NCI-H446 treated with DMSO at 0.1 percent for 48 hours (cell line): ENCODE measurements around the gene ACTL7B.
"Not testable (repeated sequence)": the region's sequence is repeated elsewhere in the genome, so short reads cannot be mapped to it uniquely, and the experiment has no call there.

Experiments
- DNase-seq: peaks from one replicate; lab custom pipeline; 2025; lab: John Stamatoyannopoulos, UW

The ACTL7B gene

GRCh38 chr9:108869092-108869725 lies 13.4 kb upstream of the ACTL7B start:
- no peak for DNase-seq

- DNase-seq = no peak
These were observed 12.0 kb upstream of the ACTL7B start for GRCh38 chr9:108867829-108868228.

- DNase-seq = no peak
These were observed 11.3 kb upstream of the ACTL7B start for GRCh38 chr9:108867116-108867515.

- DNase-seq = no peak
These were observed 10.2 kb upstream of the ACTL7B start for GRCh38 chr9:108866001-108866420.

- no peak for DNase-seq
These were observed 9.3 kb upstream of the ACTL7B start for GRCh38 chr9:108865037-108865436.

- DNase-seq = no peak
These were observed 8.7 kb upstream of the ACTL7B start for GRCh38 chr9:108864446-108864845.

GRCh38 chr9:108863891-108864290 lies 8.1 kb upstream of the ACTL7B start:
- DNase-seq = no peak

- no peak for DNase-seq
These were observed 6.2 kb upstream of the ACTL7B start, which contains the start of gene ACTL7A for GRCh38 chr9:108861997-108862396. Gene ACTL7A (plus strand): TSS chr9:108862266. CDS start chr9:108862323, 57 bp downstream.

GRCh38 chr9:108861464-108861863 lies 5.7 kb upstream of the ACTL7B start:
- no peak for DNase-seq

- no peak for DNase-seq
These were observed 5.0 kb upstream of the ACTL7B start for GRCh38 chr9:108860764-108861163.

- no peak for DNase-seq
These were observed 4.6 kb upstream of the ACTL7B start for GRCh38 chr9:108860354-108860753.

GRCh38 chr9:108859459-108860114 lies 3.8 kb upstream of the ACTL7B start:
- DNase-seq = no peak

GRCh38 chr9:108857572-108857971 lies 1.8 kb upstream of the ACTL7B start:
- DNase-seq = no peak

- DNase-seq = no peak
These were observed 278 bp downstream of the ACTL7B start for GRCh38 chr9:108855529-108855886.

- no peak for DNase-seq
These were observed 901 bp downstream of the ACTL7B start for GRCh38 chr9:108854641-108855528.

GRCh38 chr9:108854094-108854493 lies 1.7 kb downstream of the ACTL7B start:
- no peak for DNase-seq

- no peak for DNase-seq
These were observed 3.7 kb downstream of the ACTL7B start for GRCh38 chr9:108852079-108852478.

- no peak for DNase-seq
These were observed 4.6 kb downstream of the ACTL7B start for GRCh38 chr9:108851138-108851537.

GRCh38 chr9:108850293-108850897 lies 5.4 kb downstream of the ACTL7B start:
- no peak for DNase-seq

GRCh38 chr9:108848296-108848695 lies 7.5 kb downstream of the ACTL7B start:
- not testable (repeated sequence) for DNase-seq

GRCh38 chr9:108845947-108846346 lies 9.8 kb downstream of the ACTL7B start:
- no peak for DNase-seq

GRCh38 chr9:108845507-108845906 lies 10.3 kb downstream of the ACTL7B start:
- DNase-seq = no peak
